ENCODE data around the gene WNT11.

Gene WNT11

DNA sequence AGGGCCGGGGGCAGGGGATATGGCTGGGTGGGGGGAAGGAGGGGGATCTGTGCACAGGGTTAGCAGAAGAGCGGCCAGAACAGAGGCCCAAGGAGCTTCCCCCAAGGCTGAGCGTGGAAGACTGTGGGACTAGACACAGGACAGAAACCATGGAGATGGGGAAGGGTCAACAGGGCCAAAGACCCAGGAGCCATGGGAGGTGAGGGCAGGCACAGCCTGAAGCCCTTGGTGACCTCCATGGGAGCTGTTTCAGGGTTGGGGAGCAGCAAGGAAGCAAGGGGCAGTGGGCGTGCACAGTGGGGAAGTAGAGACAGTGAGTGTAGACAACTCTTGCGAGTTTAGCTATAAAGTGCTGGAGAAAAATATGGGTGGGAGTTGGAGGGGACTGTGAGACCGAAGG is 56.6 kb downstream of the WNT11 start:
- DNase-seq (ENCODE audit: insufficient read length, low spot score) = no peak
- no peak for TF ChIP-seq POLR2A (IDR thresholded peaks at IDR 0.05; ENCODE audit: low read depth, low read length)
- FAIRE-seq = no peak

GRCh38 chr11:76148941-76149613 is 57.2 kb downstream of the WNT11 start:
- FAIRE-seq (no peak), DNase-seq (ENCODE audit: insufficient read length, low spot score) (no peak)
- no peak for TF ChIP-seq POLR2A (IDR thresholded peaks at IDR 0.05; ENCODE audit: low read depth, low read length)

DNA sequence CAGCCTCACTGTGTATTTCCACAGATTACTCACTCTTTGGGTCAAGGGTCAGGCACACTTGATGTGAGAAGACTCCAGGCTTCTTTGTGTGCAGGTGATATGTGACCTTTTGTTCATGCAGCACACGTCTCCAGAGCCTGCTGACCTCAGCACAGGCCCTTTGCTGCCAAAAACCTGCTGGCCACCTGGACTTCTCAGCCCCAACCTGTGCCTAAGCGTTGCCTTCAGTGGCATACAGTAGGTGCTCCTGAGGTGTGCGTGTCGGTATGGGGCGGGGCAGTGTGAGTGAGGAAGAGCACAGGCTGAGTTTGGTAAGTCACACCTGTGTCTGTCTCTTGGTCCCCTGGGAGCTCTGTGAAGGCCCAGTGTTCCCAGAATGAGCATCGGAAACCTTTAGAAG is 58.1 kb downstream of the WNT11 start:
- TF ChIP-seq POLR2A (IDR thresholded peaks at IDR 0.05; ENCODE audit: low read depth, low read length) = no peak
- DNase-seq (ENCODE audit: insufficient read length, low spot score) (no peak), FAIRE-seq (no peak)

DNA sequence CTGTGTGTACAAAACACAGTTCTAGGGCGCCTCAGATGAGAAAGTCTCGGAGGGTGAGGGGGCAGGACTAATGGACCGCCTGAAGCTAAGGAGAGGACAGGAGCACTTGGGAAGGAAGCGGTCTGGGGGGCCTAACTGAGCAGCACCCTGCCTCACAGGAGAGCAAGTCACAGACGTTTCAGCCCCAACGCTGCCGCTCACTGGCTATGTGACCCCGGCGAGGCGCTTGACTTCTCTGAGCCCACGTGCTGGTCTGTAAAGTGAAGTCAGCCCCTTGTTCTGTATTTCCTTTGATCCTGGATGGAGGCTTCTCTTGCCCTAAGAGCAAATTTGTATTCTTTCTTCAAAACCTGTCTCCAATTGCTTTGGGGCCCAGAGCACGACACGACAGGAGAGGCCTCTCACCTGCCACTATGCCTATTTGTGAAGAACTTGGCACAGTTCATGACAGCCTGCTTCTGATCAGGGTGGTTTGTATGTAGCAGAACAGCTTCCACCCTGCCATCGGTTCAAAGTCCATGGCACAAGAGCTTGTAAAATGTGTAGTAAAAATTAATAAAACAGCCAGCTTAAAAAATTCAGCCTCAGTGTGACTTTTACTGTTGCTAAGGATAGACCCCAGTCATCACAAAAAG is 59.1 kb downstream of the WNT11 start:
- TF ChIP-seq POLR2A (IDR thresholded peaks at IDR 0.05; ENCODE audit: low read depth, low read length) = no peak
- no peak for DNase-seq (ENCODE audit: insufficient read length, low spot score)
- no peak for FAIRE-seq

GRCh38 chr11:76143274-76143673 is 63.0 kb downstream of the WNT11 start:
- DNase-seq (ENCODE audit: insufficient read length, low spot score) = no peak
- FAIRE-seq = no peak
- TF ChIP-seq POLR2A (IDR thresholded peaks at IDR 0.05; ENCODE audit: low read depth, low read length) = no peak

DNA sequence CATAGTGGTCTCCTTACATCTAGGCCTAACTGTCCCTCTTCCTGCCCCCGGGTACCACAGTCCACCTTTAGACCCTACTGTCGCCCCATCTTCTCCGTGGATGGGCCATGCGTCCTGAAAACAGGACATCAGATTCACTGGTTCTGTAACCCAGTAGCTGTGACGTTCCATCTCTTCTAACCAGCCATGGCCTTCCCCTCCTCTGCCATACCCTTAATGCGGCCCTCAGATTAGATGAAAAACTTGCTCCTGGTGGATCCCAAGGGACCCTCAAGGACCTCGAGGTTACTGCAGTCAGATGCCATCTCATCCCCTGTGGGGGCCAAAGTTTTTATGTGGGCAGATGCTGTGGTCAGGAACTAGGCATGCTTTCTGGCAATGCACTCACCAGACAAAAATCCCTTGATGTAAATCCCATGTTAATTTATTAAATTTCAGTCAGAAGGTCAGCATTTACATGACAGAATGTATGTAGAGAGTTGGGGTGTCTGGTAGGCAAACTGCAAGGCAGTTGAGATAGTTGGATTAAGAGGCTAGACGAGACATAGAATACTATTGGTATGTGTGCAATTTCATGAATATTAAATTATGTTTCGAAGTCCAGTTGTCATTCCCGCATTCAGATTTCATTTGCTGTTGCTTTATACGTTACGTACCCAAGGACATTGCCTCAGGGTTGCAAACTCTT is 64.3 kb downstream of the WNT11 start:
- DNase-seq (ENCODE audit: insufficient read length, low spot score) (no peak), FAIRE-seq (no peak)
- TF ChIP-seq POLR2A (IDR thresholded peaks at IDR 0.05; ENCODE audit: low read depth, low read length) = no peak

- TF ChIP-seq POLR2A (IDR thresholded peaks at IDR 0.05; ENCODE audit: low read depth, low read length) = no peak
- DNase-seq (ENCODE audit: insufficient read length, low spot score) = no peak
- FAIRE-seq = no peak
These were observed 65.3 kb downstream of the WNT11 start for GRCh38 chr11:76140912-76141574.

- FAIRE-seq (no peak), DNase-seq (ENCODE audit: insufficient read length, low spot score) (no peak)
- no peak for TF ChIP-seq POLR2A (IDR thresholded peaks at IDR 0.05; ENCODE audit: low read depth, low read length)
These were observed 67.0 kb downstream of the WNT11 start for GRCh38 chr11:76139314-76139713.

Measured in H54 (cell line).